HepG2 (cell line): ENCODE data around the gene ZNF541. TPM values are rescaled to one million over a fixed set of nuclear protein-coding genes. Genes with fewer than 3 reads are reported as not detected.

Experiments used
- AKNA ChIP-seq: sonication (generic); formaldehyde crosslinking; IDR thresholded peaks from 2 replicates; pipeline ENCODE4 v1.4.0; 2020; ENCODE audit warnings: missing genetic modification reagents, borderline replicate concordance
- ARID4A ChIP-seq: sonication (generic); formaldehyde crosslinking; IDR thresholded peaks from 2 replicates; pipeline ENCODE4 v1.5.0; 2020; ENCODE audit warnings: mild to moderate bottlenecking, missing genetic modification reagents, borderline replicate concordance
- CREB3 ChIP-seq: sonication (generic); formaldehyde crosslinking; IDR thresholded peaks from 2 replicates; pipeline ENCODE4 v1.5.0; 2020; ENCODE audit warnings: missing genetic modification reagents
- FOXP1 ChIP-seq, 2 experiments: fragments of 450-650 bp in 1 of 2; IDR thresholded peaks; 2 replicates each; pipeline ENCODE4 v1.6.1; 2017 to 2018; ENCODE audit warnings: antibody characterized with exemption in 1 of 2
- IRF2 ChIP-seq: IDR thresholded peaks from 2 replicates; pipeline ENCODE4 v1.6.1; 2018; ENCODE audit warnings: missing genetic modification reagents, missing compliant biosample characterization
- RBFOX2 ChIP-seq: fragments of 200-400 bp; formaldehyde crosslinking; IDR thresholded peaks from 2 replicates; pipeline ENCODE4 v1.6.1; 2017; ENCODE audit warnings: low read depth, mild to moderate bottlenecking, low read length
- SKI ChIP-seq: fragments of 450-650 bp; IDR thresholded peaks from one replicate; pipeline ENCODE4 v1.6.1; 2018; ENCODE audit warnings: mild to moderate bottlenecking; ENCODE audit not compliant: partially characterized antibody
- SPEN ChIP-seq: sonication (generic); formaldehyde crosslinking; IDR thresholded peaks from 2 replicates; pipeline ENCODE4 v1.5.1; 2020; ENCODE audit warnings: low read depth, mild to moderate bottlenecking, missing genetic modification reagents
- TBX2 ChIP-seq: sonication (generic); formaldehyde crosslinking; IDR thresholded peaks from 2 replicates; pipeline ENCODE4 v1.5.0; 2020; ENCODE audit warnings: missing genetic modification reagents, mild to moderate bottlenecking, borderline replicate concordance
- TFDP2 ChIP-seq: sonication (generic); formaldehyde crosslinking; IDR thresholded peaks from 2 replicates; pipeline ENCODE4 v1.4.0; 2020; ENCODE audit warnings: missing genetic modification reagents
- ZNF7 ChIP-seq: IDR thresholded peaks from 2 replicates; pipeline ENCODE4 v1.6.1; 2016; ENCODE audit warnings: missing biosample characterization, missing genetic modification reagents
- polyA plus RNA-seq, 8 experiments: library from polyadenylated mRNA; depleted of rRNA in 3 of 8; stranded (reverse) in 7 of 8; unstranded in 1 of 8; fragments of >200 nt; fragmentation: Illumina TruSeq in 4 of 8; extraction: Trizol in 4 of 8; gene quantifications; 2 replicates each; pipeline versions ENCODE4 v1.2.1 to v1.2.3, GENCODE V29; 2011 to 2016; ENCODE audit warnings: low read depth in 4 of 8, missing spikeins in 1 of 8, mixed read lengths in 1 of 8; ENCODE audit not compliant: insufficient read depth in 1 of 8
- total RNA-seq, 5 experiments: library from RNA; depleted of rRNA; stranded (reverse); fragments of >200 nt; fragmentation: Illumina TruSeq; extraction: Trizol; gene quantifications; 2 replicates each; pipeline ENCODE4 v1.2.3, GENCODE V29; 2016; ENCODE audit warnings: low read depth in 1 of 5
- TF ChIP-seq, protein P1 (sequence below): sonication (generic); formaldehyde crosslinking; IDR thresholded peaks from 2 replicates; pipeline ENCODE4 v1.4.0; 2020; ENCODE audit warnings: missing genetic modification reagents
- TF ChIP-seq, protein P2 (sequence below): IDR thresholded peaks from 2 replicates; pipeline ENCODE4 v1.6.1; 2016

The ZNF541 gene
- total and polyA plus RNA-seq, 2 of the 13 experiments (the other 11 are each of a cell fraction or from before 2014, with no cell fraction given): 0.03 to 0.04 TPM

DNA sequence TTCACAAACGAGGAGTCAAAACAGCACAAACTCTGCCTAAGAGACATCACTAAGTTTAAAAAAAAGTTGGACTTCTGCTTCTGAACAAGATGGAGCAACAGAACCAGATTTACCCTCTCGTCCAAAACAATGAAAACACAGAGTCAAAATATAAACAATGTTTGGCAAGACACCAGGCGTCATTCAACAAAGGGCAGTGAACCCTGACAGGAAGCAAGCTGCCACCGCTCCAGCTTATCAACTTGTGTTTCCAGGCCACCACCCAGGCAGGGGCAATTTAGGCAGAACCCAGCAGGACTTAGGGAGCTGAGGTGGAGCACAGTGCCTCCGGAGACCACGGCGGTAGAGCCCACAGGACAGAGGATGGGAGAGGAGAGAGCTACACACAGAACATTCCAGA lies 49.5 kb downstream of the ZNF541 start (continued):
- TF ChIP-seq ARID4A (CRISPR knock-in tag): peak; percentile 30; the same call in 1 of the 2 replicates
- TF ChIP-seq CREB3 (CRISPR knock-in tag): no peak
- TF ChIP-seq ZNF7 (CRISPR knock-in tag): no peak
- no peak for TF ChIP-seq RBFOX2
- peak; percentile 24; the same call in 1 of the 2 replicates for TF ChIP-seq TBX2 (CRISPR knock-in tag)
- TF ChIP-seq SPEN: no peak
- no peak for TF ChIP-seq IRF2 (CRISPR knock-in tag)
- no peak for TF ChIP-seq SKI
- TF ChIP-seq, protein P1, sequence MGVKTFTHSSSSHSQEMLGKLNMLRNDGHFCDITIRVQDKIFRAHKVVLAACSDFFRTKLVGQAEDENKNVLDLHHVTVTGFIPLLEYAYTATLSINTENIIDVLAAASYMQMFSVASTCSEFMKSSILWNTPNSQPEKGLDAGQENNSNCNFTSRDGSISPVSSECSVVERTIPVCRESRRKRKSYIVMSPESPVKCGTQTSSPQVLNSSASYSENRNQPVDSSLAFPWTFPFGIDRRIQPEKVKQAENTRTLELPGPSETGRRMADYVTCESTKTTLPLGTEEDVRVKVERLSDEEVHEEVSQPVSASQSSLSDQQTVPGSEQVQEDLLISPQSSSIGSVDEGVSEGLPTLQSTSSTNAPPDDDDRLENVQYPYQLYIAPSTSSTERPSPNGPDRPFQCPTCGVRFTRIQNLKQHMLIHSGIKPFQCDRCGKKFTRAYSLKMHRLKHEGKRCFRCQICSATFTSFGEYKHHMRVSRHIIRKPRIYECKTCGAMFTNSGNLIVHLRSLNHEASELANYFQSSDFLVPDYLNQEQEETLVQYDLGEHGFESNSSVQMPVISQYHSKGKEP: no peak
- TF ChIP-seq AKNA (CRISPR knock-in tag): no peak
- no peak for TF ChIP-seq TFDP2 (CRISPR knock-in tag)
- TF ChIP-seq FOXP1 (IDR thresholded peaks at IDR 0.05): no peak
- peak; percentile 85 for TF ChIP-seq FOXP1 (CRISPR knock-in tag; IDR thresholded peaks at IDR 0.05)
- TF ChIP-seq, protein P2, sequence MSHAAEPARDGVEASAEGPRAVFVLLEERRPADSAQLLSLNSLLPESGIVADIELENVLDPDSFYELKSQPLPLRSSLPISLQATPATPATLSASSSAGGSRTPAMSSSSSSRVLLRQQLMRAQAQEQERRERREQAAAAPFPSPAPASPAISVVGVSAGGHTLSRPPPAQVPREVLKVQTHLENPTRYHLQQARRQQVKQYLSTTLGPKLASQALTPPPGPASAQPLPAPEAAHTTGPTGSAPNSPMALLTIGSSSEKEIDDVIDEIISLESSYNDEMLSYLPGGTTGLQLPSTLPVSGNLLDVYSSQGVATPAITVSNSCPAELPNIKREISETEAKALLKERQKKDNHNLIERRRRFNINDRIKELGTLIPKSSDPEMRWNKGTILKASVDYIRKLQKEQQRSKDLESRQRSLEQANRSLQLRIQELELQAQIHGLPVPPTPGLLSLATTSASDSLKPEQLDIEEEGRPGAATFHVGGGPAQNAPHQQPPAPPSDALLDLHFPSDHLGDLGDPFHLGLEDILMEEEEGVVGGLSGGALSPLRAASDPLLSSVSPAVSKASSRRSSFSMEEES (CRISPR knock-in tag): no peak
